HG02571 (cell line): ENCODE results near the gene BEND7.
"Not testable (repeated sequence)": the region's sequence is repeated elsewhere in the genome, so short reads cannot be mapped to it uniquely, and the experiment has no call there.

Experiments used
- ATAC-seq: cut with Tn5 transposase; IDR thresholded peaks from one replicate; pipeline ENCODE4 v1.9.1; 2021; ENCODE audit warnings: mild to moderate bottlenecking, moderate library complexity; ENCODE audit not compliant: unreplicated experiment

The BEND7 gene

DNA sequence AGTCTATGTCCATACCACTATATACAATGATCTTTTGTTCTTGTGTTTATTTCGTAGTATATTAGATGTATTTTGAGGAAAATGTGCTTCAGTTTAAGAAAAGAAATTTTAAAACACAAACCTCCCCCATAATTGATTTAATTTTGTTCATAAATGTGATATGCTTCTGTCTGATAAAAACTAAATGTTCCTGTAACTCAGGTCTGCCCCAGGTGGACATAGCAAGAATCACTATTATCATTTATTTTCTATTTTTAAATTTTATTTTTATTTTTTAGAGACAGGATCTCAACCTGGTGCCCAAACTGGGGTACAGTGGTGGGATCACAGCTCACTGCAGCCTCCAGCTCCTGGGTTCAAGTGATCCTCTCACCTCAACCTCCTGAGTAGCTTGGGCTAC, 43.2 kb downstream of the BEND7 start:
- no peak for ATAC-seq

DNA sequence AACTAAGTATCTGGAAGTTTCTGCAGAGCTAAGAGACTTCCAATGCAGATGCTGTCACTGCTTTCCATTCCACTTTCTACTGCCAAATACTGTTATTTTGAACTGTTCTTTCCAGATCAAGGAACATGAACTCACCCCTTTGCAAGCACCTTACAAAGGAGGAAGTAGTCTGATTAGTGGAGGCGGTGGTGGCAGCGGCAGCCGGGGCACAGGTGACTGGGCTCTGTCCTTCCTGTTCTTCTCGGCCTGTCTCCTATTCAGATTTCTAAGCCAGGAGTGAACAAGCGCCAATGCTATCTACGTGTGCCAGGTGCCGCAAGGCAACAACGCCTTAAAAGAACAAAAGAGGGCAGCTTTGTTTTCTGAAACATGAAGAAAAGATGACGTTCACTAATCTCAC, 44.9 kb downstream of the BEND7 start:
- ATAC-seq = no peak

DNA sequence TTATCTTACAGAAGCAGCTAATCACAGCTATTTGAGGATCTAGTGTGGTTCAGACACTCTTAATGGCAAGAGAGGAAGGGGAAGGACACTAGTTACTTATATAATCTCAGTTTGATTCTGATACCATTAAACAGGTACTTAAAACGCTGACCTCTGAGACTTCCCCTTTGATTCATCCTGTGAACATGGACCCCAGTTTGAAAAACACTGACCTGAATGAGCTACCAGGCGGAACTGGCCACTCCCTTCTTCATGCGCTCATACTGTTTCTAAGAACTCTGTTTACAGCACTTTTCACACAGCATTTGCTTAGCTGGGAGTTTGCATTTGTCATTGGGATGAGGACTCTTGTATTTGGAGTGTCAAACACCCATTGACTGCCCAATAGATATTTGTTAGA, 45.7 kb downstream of the BEND7 start:
- ATAC-seq = no peak

DNA sequence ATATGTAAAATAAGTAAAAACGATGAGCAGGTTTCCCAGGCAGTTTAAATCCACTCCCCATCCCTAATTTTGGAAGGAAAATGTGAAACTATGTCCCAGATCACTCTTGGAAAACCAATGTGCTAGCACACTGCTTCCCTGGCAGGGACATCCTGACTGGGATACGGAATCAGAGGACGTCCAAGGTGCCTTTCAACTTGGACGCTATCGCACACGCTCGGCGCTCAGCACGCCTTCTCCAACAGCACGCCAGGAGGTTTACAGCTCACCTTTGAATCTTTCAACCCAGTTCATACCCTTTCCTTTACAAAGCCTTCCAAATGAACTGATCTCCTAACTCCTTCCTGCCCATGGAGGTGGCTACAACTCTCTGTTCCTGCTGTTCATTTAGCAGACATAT, 47.1 kb downstream of the BEND7 start:
- ATAC-seq = no peak

DNA sequence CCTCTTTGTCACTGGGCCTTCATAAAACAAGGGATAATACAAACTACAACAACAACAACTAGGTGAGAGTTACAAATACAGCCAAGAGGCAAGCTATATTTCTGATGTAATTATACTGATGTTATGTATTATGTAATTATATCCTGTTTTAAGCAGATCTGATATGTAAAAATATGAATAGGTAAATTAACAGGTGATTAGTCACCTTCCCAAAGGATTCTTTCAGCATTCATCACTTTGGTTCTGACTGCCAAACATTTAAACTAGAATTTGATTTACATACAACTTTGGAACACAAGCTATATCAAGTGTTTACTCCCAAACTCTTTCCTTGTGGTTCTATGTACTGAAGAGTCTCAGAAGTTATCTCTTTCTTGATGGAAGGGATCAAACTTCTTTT, 53.7 kb downstream of the BEND7 start:
- no peak for ATAC-seq

DNA sequence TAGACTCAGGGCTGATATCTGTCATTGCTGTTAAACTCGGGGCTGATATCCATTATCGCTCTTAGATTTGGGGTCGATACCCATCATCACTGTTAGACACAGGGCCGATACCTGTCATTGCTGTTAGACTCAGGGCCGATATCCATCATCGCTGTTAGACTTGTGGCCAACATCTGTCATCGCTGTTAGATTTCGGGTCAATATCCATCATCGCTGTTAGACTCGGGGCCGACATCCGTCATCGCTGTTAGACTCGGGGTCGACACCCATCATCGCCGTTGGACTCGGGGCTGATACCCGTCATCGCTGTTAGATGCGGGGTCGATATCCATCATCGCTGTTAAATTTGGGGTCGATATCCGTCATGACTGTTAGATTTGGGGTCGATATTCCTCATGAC, 54.8 kb downstream of the BEND7 start:
- no peak for ATAC-seq

DNA sequence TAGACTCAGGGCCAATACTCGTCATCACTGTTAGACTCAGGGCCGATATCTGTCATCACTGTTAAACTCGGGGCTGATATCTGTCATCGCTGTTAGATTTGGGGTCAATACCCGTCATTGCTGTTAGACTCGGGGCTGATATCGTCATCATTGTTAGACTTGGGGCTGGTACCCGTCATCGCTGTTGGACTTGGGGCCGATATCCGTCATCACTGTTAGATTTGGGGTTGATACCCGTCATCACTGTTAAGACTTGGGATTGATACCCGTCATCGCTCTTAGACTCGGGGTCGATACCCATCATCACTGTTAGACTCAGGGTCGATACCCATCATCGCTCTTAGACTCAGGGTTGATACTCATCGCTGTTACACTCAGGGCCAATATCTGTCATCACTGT, 56.5 kb downstream of the BEND7 start:
- no peak for ATAC-seq

DNA sequence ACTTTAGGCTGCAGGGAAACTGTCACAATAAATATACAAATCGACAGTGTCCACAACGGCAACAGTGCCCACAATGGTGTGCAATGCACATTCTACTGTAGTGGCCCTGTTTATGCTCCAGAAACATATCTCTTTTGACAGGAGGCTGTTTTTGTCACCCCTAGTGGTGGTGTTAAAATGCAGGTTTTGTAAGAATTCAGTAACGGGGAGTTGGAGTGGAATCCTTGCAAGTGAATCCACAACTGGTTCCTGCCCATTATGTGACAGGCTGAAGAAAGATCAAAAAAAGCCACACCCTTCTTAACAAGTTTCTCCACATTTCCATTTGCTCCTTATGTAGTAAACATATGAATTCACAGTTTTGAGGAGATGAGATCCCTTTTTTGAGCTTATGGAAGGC, 58.5 kb downstream of the BEND7 start:
- ATAC-seq = no peak

DNA sequence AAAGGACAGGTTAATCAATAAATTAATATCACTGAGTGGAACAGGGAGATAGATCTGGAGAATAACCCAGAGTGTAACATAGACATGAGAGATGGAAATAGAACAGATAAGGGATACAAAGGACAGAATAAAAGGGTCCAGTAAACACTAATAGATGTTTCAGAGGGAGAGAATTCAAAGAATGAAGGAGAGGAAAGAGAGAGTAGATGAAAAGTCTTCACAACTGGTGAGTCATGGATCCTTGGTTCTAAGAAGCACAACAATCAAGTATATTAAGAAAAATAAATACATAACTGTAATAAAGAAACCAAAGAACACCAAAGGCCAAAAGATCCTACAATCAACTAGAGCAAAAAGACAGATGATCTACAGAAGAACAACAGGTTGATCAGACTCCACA, 66.3 kb downstream of the BEND7 start:
- ATAC-seq = no peak

DNA sequence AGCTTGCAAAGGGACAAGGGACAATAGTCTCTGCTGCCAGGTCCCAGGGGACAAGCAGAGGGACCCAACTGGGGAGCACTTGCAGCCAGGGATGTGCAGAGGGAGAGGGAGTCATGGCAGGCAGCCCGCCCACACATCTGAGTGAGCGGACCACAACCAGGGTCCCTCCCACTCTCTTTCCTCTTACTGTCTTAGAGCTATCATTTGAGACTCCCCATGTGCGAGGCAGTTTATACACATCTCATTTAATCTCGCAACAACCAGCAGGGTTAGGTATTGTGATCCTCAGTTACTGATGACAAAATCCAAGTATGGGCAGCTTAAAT, 70.2 kb downstream of the BEND7 start:
- ATAC-seq = no peak

DNA sequence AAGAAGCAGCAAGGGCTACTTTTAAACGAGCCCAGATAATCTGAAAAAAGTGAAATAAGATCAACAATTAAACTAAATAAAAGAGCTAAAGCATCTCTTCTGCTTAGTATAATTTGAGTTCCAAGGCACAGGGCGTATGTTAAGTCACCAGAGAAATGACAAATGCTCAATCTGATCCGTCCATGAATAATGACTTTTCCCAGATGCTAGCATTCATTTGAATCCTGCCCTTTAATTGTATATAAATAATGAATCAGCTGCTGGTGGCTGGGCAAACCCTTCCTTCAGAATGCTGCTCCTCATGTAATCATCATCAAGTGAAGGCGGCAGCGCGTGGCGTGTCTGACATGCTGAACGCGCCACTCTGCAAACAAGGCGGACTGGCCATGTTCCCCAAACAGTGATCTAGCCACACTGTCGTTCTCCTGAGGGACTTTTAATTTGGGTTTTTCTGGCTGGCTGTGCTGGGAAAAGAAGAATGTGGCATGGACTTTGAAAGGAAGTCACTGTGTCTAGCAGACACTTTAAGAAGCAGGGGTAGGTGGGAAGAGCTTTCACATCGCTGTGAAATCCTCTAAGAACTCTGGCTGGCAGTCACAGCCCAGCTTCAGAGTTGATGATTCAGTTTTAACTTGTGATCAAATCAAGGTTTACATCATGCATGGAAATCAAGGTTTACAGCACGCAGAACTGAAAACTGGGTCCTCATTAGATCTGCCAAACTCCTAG, 70.7 kb downstream of the BEND7 start:
- ATAC-seq = no peak

DNA sequence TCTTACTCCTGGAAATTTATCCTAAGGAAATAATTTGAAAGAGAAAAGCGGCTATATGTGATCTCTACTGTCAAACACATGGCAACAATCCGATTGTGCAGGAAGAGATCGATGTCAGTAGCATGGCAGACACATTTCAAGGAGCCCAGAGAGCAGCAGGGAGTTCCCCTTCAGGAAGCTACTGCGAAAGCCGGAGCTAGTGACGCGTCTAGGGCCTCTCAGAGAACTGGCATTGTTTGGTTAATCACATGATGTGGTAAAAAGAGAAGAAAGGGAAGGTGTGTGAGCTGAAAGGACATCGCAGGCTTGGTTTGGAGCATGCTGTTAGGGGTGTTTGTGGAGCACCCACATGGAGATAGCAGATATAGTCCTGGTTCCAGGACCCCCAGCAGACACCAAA, 74.9 kb downstream of the BEND7 start:
- ATAC-seq = no peak

DNA sequence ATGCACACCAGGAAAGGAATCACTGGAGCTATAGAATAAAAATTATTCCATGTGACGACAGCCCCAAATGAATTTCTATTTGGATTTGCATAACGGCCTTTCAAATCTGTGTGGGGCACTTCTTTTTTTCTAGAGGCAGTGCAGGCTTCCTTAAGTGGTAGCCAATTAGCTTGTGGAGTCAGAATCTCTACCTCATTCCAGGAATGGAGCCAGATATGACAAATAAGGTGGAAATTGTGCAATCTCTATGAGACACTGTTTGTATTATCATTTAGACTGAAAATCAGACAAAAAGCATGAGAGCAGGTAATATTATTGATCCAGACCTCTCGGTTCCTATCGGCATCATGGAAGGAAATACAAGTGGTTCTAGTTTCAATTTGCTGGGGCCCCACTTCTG, 78.7 kb downstream of the BEND7 start:
- ATAC-seq = no peak

DNA sequence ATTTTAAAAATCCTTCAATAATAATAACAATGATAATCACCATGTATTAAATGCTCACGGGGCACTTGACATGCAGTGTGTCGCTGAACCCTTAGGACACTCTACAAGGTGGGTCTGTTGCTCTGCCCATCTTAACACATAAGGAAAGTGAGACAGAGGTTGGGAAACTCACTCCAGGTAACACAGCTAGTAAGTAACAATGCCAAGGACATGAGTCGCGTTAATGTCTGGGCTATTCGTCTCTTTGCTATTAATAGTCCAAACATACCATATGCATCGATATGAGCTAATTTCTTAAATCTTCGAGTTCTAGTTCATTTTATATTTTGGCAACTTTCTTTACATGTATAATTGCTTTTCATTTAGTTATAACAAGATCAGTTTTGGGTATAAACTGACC, 79.5 kb downstream of the BEND7 start:
- ATAC-seq = no peak

DNA sequence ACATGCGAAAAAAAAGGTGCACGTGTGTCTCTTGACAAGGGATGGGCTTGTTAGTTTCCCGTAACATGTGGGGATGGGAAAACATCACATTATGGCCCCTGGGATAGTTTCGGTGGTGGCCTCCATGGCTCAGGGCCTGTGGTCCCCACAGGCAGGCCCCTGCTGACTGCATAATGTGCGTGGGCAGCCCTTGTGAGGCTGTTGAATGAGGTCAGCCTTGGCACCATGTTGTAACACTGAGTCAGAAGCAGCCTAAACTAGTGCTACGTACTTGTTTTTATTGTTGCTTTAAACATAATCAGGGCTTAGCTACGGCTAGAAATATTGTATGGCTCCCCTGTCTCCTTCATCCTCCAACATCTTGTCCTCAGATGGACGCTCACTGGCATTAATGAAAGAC, 80.6 kb downstream of the BEND7 start:
- no peak for ATAC-seq

DNA sequence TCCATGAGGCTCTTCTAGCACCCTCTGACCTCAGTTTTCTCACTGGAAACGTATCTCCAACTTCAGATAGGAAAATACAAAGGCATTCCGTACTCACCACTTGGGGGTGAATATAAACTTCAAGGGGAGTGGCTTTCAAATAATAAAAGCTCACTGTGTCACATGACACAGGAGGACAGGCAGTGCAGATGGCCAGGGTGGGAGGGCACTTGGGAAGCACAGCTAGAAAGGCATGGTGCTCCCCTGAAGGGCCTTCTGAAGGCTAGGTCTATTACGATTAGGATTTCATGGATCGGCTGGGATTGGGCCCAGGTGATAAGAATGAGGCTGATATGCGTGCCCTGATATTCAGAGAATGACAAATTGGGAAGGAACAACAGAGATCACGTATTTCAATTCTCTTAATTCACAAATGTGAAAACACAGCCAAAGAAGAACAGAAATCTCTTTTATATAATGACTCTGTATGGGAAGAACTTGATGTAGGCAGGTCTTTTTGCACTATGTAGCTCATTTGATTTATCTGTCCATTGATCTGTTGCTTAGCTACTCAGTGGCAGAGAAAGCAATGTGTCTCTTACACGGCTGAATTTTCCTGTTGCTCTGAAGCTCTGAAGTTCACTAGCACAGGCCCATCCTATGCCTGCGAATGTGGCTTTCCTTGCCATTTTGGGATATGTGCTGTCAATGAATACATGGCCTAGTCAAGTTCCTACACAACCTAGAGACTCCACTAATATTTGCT, 83.0 kb downstream of the BEND7 start:
- ATAC-seq = no peak

DNA sequence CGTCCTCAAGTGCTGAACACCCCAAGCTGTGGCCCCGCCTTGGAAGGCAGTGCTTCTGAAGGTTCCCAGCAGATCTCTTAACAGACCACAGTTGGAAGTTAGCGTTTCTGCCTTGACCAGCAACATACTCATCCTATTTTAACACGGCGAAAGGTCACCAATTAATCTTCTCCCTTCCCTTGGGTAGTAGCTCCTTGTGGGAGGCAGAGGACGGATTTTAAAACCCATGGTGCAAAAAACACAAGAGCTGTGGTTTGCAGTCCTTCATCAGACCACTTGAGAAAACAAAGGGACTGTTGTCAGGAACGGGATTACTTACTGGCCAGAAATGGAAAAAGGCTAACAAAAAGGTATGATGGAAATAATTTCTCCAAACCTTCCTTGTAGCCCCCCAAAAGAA, 87.3 kb downstream of the BEND7 start:
- no peak for ATAC-seq

DNA sequence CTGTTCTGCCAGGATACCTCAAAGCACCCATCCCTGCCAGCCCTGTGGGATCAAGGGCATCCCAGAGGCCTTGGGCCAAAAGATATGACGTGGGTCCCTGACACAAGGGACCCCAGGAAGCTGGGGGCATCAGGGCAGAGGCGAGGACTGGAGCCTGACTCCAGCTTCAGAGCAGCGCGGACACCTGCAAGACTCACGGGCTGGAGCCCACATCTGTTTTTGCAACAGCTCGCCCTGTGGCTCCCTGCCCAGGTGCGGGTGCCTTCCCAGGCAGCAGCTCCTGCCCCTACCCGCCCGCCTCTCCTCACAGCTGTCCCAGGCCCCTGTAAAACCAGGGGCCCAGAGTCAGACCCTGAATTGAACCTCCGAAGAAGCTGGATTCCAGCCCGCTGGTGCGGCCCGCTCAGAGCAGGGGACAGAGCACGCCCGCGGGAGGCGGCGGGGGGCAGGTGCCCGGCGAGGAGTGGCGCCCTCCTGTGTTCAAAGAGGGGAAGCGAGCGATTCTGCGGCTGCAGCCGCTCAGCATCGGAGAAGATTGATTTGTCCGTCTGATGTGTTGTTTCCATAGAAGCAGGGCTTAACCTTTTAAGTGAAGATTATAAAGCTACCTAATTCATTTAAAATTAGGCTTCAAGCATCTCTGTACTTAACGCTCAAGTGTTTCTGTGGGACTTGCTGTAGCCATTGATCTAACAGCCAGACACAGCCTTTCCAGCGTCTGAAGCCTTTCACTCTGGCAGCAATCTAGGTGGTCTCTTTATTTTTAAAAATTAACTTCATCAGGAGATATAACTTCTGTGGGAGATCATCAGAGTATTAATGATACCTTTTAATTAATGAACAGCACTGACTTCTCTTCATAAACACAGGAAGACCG, 88.4 kb downstream of the BEND7 start:
- ATAC-seq = peak; percentile 68

DNA sequence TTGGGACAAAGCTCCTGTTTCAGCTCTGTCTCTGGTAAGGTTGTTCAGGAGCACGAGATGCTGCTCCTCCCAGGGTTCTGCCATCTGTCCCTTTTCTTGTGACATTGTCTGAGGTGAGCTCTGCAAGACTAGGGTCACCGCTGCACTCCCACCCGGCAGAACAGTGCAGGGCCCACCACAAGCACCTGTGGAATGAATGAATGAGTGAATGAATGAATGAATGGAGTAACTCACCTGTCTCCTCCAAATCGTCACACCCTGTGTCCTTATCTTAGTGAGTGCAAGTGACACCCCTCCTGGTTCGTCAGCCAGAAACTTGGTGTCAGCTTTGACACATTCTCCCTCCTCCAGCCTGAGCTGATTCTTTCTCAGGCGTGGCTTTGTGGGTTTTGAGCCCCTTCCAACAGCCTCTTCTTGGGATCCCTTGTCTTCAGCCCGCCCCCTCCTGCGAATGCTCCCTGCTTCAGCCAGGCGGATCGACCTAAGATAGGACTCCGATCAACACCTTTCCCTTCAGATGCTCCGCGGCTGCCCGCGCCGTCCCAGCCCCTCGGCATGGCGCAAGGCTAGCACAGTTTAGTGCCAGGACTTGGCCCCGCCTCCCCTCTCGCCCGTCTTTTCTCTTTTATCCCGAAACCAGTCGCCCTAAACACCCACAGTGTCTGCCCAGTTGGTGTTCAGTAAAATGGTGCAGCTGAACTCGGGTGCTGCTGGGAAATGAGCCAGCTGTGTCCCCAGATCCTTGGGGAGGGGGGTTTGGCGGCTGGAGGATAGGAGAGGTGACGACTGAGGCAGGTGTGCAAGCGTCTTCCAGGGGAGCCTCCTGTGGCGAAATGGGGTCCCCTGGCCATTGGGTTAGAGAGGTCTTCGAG, 89.3 kb downstream of the BEND7 start:
- ATAC-seq = no peak

DNA sequence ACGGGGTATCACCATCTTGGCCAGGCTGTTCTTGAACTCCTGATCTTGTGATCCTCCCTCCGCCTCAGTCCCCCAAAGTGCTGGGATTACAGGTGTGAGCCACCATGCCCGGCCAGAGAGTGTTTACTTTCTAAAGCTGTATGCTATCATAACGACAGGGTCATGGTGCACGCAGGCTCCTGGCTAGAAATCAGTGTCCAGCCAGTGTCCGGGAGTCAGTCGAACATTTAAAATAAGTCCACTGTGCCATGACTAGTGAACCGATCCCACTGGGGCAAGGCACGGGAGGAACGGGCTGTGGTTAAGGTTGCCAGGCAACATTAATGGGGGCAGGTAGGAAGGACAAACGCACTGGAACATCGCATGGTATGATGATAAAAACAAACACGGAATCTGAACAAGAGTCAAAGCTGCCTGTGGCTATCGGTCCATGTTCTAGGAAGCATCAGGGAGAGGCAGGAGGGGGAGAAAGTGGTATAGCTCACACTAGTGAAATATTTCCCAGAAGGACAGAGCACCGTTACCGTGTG, 91.7 kb downstream of the BEND7 start:
- ATAC-seq = no peak

DNA sequence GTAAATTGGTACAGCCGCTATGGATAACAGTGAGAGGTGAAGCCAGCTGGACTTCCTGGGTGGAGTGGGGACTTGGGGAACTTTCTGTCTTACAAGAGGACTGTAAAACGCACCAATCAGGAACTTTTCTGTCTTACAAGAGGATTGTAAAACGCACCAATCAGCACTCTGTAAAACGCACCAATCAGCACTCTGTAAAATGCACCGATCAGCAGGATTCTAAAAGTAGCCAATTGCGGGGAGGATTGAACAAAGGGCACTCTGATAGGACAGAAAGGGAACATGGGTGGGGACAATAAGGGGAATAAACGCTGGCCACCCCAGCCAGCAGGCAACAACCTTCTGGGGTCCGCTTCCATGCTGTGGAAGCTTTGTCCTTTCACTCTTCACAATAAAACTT, 100.9 kb downstream of the BEND7 start:
- ATAC-seq = not testable (repeated sequence)
